Measurements from ENCODE around the gene FAM89B.
A peak's percentile ranks its signal among the peaks of the same experiment; 100 is the strongest.

The FAM89B gene

DNA sequence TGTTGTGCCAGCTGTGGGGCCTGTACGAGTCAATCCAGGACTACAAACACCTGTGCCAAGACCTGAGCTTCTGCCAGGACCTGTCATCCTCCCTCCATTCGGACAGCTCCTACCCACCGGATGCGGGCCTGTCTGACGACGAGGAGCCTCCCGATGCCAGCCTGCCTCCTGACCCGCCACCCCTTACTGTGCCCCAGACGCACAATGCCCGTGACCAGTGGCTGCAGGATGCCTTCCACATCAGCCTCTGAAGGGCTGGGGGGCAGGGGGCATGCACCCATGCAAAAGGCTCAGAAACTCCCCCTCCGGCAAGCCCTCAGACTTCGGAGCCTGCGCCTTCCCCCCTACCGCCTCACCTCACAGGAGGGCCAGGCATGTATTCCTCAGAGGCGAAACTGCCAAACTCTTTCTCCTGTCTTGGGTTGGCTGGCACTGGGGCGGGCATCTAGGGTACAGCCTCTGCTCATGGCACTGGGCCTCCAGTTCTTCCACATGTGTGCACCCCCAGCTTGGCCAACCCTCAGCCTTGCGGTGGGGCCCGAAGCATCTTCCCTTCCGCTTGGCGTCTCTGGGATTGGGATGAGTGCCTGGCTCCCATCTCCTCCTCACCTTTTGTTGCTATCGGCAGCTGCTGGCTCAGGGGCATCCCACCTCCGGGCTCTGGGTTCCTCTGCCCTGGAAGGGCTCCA, 1.2 kb downstream of the FAM89B start:
- DNase-seq (ENCODE audit: low read depth in 4 of 4, low spot score in 1 of 4) = no peak

DNA sequence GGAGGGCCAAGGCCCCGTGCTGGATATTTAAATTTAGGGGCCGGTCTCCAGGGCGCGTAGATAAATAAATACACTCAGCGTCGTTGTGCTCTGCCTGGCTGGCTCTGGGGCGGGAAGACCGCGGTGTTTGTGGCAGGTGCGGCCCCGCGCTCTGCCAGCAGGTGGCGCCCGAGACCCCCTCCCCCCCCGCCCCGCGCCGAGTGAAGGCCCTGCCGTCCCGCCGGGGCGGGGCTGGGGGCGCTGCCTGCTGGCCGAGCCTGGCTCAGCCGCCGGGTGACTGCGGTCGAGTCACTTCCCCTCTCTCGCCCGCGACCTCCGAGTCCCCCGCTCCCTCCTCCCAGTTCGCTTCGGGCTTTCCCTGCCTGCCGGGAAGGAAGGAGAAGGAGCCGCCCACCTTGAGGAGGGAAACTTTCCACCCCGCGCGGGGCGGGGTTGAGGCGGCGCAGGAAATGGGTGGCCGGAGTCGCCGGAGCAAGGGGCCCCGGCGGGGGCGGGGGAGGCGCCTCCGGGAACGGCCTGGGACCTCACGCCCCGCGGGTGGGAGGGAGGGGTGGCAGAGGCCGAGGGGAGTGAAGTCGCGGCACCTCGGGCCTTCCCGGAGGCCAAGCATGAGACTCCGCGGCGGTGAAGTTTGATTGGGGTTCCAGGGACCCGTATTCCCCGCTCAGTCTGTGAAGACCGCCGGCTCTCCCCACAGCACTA, 1.9 kb downstream of the FAM89B start:
- peak; percentile 59 to 93 (median 72) for DNase-seq (ENCODE audit: low read depth in 4 of 4, low spot score in 1 of 4)

DNA sequence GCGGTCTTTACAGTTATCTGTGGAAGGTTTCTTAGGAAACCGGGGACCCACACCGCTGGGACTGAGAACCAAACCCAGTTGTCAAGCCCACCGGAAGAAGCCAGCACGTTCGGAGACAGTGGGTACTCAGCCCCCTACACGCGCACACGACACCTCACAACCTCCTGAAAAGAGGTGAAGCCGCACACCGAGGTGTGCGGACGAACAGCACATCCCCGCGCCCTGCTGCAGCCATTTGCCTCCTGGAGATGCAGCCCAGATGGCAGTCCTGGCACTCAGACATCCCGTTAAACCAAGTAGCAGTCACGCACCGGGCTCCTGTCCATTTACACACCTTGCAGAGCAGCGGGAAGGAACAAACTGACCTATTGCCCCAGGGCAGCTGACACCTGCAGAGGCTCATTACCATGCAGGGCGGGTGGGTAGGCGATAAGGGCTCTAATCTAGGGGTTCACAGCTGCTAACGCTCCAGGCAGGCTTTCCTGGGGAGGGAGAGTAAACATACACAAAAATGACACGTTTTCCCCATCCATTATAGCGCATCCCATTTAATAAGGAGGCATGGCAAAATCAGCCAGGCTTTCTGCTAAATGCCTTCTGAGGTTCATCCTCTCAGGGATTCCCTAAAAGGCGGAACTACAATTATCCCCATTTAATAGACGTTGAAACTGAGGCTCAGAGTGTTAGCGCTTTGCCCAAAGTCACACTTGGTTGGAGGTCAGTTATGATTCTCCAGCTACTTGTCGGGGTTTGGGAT, 2.7 kb downstream of the FAM89B start:
- no peak for DNase-seq (ENCODE audit: low read depth in 4 of 4, low spot score in 1 of 4)

DNA sequence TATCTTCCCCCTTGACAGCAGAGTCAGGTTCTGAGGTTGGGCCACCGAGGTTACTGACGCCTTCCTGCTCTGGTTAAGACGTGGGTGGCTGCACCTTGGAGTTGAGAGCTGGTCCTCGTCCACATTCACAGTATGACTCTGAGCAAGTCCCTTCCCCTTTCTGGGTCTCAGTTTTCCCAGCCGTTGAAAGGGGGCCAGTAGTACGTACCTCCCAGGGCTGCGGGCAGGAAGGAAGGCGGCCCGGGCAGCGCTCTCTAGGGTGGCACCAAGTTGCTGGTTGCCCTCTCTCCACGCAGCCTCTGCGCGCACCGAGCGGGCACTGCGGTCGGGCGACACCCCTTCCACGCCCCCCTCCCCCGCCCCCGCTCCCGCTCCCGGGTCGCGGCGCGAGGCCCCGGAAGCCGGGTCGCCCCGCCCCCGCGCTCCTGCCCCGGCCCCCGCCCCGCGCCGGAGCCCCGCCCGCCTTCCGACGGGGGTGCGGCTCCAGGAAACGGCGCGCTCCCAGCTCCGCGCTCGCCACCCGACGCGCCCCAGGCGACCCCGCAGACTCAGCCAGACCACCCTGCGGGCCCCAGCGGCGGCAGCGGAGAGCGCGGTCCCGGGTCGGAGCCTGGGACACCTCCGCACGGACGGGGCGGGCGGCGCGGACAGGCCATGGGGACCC, 3.4 kb downstream of the FAM89B start, which contains the start of gene EHBP1L1:
TSS of gene EHBP1L1 (plus strand) at position 486 of the 664 bp plus-strand sequence. CDS start 250 bp downstream, outside the sequence.
- peak in 3 of 4 experiments; percentile 43 to 73 (median 49) for DNase-seq (ENCODE audit: low read depth in 4 of 4, low spot score in 1 of 4)

DNA sequence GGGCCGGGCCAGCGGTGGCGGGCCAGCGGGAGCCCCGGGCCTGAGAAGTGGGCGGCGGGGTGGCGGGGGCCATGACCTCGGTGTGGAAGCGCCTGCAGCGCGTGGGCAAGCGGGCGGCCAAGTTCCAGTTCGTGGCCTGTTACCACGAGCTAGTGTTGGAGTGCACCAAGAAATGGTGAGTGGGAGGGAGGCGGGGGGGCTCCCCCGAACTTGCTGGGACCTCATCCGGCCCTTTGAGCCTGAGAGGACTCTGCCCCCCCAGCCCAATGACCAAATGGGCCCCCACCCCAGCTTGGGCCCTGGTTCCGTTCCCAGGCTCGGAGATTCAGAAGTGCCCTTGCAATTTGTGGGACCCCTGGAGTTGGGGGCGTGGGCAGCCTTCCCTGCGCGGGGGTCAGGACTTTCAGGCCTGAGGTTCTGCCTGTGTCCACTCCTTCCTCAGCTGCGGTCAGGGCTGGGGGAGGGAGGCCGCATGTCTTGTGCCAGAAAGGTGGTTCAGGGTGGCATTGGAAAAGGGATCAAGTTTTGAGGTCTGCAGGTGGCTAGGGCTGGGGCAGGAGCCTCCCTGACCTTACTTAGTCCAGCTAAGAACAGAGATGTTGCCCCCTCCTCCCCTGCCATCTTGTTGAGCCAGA, 4.0 kb downstream of the FAM89B start:
- no peak for DNase-seq (ENCODE audit: low read depth in 4 of 4, low spot score in 1 of 4)

DNA sequence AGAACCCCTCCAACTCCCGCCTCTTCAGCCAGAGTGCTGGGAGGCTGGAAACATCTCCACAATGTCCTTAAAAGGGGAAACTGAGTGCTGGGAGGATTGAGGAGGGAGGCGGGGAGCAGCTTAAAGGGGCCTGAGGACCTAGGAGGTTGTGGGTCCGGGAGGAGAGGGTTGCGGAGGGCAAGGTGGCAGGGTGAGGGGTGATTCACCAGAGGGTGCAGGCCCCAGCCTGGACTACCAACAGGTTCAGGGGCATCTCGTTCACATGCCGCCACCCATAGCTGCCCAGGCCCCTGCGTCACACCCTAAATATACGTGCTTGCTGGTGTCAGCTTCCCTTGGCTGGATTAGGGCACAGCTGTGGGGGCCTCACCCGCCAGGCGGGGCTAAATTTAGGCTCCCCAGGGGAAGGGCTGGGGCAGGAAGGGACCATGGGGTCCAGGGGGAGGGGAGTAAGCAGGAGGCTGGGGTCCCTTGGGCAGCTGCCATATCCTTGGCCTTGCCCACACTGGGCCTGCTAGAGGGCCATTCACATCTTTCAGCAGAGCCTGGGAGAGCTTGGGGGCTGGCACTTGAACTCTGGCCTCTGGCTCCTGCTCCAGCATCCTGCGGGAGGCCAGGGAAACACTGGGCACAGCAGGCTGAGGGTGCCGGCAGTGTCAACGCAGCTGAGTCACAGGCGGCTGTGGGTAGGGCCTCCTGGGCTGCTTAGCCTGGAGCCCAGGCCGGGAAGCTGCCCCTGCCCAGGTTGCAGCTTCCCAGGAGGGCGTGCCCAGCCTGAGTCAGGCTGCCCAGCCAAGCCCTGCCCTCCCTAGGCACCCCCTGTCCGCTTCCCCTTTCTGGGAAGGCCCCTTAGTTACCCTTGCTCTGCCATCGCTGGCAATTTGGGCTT, 4.8 kb downstream of the FAM89B start:
- no peak for DNase-seq (ENCODE audit: low read depth in 4 of 4, low spot score in 1 of 4)

DNA sequence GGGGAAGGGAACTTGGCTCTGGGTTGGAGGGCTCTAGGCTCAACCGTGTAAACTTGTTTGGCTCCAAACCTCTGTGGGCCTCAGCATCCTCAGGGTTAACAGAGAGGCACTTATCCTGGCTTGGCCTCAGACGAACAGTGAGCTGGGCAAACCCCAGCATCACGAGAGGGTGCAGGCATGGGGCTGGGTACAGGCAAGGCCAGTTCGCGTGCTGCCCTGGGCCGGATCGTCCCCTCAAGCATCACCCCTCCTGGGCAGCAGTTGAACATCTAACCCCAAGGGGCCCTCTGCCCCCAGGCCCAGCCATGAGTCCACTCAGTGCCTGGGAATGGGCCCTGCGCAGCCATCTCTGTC, 5.4 kb downstream of the FAM89B start:
- DNase-seq (ENCODE audit: low read depth in 4 of 4, low spot score in 1 of 4) = no peak

DNA sequence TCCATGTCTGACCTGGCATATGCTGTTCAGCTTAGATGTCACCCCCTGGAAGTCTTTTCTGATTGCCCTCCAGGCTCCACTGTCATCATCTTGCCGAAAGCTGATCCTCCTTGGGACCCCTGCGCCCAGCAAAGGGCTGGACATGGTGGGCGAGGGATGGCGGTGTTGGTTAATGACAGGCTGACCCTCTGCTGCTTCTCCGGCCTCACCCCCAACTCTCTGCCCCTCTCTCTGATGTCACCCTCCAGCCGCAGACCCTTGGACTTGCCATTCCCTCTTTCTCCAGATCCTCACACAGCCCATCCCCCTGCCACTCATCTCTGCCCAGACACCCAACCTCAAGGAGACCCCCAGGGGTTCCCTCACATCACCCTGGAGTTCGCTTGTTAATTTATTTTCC, 5.8 kb downstream of the FAM89B start:
- DNase-seq (ENCODE audit: low read depth in 4 of 4, low spot score in 1 of 4) = no peak

DNA sequence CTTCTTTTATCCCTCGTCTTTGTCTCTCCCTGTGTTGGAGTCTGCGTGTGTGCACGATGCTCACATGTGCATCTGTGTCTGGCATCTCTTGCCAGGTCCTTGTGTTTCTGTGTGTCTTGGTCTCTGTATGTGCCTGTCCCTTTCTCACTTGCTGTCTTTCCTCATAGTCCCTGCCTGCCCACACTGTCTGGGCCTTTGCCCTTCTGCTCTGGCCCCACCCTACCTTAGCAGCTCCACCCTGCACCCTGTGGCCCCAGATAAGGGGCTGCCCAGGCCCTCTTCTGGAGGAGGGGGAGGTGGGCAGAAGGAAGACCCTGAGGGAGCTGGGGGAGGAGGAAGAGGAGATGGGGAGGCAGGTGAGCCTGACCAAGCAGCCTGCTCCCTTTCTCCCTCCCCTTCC, 6.3 kb downstream of the FAM89B start:
- no peak for DNase-seq (ENCODE audit: low read depth in 4 of 4, low spot score in 1 of 4)

DNA sequence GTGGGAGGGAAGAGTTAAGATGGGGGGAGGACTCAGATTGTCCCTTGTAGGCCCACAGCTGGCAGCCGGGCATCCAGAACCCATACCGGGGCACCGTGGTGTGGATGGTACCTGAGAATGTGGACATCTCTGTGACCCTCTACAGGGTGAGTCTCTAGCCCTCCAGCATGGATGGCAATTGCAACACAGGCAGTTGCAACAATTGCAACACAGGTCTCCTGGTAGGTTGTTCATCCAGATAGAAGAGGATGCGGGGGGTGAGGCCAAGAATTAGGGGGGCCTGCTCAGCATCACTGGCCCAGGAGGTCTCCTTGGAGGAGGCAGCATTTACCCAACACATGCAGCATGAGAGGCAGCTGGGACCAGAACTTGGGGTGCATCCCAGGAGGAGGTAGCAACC, 7.0 kb downstream of the FAM89B start:
- no peak for DNase-seq (ENCODE audit: low read depth in 4 of 4, low spot score in 1 of 4)

DNA sequence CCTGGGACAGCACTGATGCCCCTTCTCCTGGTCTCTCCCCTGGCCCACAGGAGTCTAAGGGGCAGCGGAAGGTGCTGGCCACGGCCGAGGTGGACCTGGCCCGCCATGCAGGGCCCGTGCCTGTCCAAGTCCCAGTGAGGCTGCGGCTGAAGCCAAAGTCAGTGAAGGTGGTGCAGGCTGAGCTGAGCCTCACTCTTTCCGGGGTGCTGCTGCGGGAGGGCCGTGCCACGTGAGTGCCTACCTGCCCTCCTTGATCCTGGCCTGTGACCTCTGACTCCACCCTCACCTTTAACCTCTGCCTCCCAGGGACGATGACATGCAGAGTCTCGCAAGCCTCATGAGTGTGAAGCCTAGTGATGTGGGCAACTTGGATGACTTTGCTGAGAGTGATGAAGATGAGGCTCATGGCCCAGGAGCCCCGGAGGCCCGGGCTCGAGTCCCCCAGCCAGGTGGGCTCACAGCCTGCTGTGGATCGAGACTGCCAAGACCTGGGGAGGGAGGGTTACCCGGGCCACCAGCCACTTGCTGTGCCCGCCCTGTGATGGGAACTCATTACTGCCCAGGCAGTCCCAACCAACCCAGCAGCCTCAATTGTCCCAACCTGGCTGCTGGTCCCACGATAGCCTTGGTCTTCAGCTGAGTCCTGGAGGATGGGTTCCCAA, 7.8 kb downstream of the FAM89B start:
- no peak for DNase-seq (ENCODE audit: low read depth in 4 of 4, low spot score in 1 of 4)

DNA sequence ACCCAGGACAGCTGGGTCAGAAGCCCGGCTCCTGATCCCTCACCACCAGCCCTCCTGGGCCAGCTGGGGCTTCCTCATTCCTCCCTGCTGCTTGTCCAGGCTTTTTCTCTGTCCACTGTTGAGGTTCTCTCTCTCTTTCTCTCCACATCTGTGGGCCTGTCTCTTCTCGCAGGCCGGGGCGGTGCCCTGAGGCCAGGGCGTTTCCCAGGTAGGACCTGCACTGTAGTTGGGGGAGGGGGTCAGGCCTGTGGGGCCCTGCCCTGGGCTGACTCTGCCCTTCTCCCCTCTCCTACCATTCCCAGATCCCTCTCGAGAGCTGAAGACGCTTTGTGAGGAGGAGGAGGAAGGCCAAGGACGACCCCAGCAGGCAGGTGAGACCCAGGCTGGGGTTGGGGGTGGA, 8.4 kb downstream of the FAM89B start:
- DNase-seq (ENCODE audit: low read depth in 4 of 4, low spot score in 1 of 4) = no peak

DNA sequence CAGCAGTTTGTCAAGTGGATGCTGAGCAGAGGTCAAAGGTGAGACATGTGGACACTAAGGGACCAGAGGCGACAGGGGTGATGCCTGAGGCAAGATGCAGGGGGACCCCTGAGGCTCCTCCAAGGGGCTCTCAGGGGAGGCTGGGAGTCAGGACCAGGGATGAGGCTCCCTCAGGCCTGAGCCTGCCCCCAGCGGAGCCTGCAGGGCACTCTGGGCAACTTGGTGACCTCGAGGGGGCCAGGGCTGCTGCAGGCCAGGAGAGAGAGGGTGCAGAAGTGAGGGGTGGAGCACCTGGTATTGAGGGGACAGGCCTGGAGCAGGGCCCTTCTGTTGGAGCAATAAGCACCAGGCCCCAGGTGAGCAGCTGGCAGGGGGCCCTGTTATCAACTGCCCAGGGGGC, 9.6 kb downstream of the FAM89B start:
- no peak for DNase-seq (ENCODE audit: low read depth in 4 of 4, low spot score in 1 of 4)

DNA sequence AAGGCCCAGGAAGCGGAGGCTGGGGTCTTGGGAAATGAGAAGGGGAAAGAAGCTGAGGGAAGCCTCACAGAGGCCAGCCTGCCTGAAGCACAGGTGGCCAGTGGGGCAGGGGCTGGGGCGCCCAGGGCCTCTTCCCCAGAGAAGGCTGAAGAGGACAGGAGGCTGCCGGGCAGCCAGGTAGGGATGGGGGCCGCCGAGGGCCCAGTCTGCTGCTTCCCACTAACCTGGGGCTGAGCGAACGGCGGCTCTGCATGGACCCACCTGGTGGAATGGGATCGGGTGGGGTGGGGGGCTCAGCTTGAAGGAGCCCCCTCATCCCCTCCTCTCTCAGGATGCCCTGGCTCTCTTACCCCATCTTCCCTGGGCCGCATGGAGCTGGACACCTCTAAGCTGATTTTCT, 11.3 kb downstream of the FAM89B start:
- DNase-seq (ENCODE audit: low read depth in 4 of 4, low spot score in 1 of 4) = no peak

DNA sequence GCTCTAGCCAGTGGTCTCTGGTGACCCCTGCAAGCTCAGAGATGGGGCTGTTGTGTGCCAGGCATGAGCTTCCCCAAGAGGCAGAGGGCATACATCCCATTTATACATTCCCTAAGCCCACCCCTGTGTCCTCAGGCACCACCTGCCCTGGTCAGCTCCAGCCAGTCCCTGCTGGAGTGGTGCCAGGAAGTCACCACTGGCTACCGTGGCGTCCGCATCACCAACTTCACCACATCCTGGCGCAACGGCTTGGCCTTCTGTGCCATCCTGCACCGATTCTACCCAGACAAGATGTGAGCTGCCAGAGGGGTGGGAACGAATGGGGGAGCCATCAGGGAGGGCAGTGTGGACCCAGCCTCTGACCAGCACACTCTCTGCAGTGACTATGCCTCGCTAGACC, 11.8 kb downstream of the FAM89B start:
- no peak for DNase-seq (ENCODE audit: low read depth in 4 of 4, low spot score in 1 of 4)

DNA sequence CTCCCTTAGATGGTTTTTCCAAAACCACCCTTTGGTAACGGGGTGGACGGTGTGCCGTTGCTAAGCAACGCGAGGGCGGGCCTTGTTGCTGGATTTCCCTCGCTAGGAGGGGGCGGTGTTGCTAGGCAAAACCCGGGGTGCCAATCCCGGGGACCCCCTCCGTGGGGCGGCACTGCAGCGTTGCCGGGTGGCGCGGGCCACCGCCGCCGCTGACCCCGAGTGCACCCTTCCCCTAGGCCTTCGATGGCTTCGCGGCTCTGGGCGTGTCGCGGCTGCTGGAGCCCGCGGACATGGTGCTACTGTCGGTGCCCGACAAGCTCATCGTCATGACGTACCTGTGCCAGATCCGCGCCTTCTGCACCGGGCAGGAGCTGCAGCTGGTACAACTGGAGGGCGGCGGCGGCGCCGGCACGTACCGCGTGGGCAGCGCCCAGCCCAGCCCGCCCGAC, 12.4 kb downstream of the FAM89B start:
- DNase-seq (ENCODE audit: low read depth in 4 of 4, low spot score in 1 of 4) = no peak

DNA sequence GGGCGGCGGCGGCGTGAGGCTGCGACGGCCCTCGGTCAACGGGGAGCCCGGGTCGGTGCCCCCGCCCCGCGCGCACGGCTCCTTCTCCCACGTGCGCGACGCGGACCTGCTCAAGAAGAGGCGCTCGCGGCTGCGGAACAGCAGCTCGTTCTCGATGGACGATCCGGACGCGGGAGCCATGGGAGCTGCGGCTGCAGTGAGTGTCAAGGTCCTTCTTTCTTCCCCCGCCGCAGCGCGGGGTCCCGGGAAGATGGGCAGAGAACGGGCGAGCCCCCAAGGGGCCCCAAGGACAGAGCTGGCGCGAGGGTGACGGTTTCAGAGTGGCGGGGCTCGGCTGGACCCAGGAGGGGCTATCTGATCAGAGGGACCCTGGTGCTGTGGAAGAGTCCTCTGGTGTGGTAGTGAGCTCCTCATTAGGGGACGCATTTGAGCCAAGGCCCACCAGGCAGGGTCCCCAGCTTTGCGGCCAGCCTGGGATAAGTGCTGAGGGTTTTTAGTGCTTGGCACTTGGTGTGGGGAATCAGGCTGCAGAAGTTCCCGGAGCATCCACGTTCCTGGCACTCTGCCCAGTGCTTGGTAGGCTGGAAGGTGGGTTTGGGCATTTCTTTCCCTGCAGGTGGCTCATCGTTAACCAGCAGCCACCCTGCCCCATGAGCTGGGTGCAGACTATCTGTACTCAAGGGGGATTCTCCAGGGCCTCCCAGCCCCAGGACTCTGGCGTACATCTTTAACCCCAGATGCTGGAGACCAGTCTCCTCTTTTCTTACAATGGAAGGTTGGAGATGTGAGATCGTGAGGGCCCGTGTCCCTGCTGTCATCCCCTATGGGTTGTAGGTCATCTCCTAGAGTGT, 13.3 kb downstream of the FAM89B start:
- no peak for DNase-seq (ENCODE audit: low read depth in 4 of 4, low spot score in 1 of 4)

DNA sequence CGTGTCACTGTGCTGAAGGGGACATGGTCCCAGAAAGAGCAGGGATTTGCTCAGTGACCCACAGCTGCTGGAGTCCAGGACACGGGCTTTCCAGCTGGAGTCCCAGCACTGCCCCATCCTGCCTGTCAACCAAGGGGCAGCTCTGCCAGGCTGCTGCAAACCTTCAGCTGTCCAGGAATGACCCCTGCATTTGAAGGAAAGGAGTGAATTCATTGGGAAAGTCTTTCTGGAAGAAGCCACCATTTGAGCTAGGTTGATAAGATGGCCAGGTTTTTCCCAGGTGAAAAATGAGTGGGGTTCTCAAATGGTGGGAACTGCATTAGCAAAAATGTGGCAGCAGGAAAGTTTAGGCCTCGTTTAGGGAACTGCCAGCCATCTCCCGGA, 13.9 kb downstream of the FAM89B start:
- DNase-seq (ENCODE audit: low read depth in 4 of 4, low spot score in 1 of 4) = no peak

DNA sequence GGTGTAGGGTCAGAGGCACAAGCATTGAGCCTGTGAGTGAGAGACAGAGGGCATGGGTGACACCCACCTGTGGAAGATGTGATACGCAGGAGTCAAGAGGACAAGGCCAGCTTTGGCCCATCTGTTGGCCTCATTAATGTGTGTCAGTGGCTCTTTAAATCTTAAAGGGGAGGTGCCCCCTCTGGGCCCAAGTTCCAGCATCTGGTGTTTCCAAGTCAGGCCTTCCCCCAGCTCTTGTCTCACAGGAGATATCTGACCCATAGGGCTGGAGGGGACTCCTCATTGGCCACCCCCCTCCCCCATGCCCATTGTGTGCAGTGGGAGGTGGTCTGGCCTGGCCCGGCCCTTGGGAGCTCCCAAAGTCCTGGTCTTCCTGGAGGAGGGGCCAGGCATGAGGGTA, 14.3 kb downstream of the FAM89B start:
- no peak for DNase-seq (ENCODE audit: low read depth in 4 of 4, low spot score in 1 of 4)
